Sigmoid colon (tissue), 4 donors: ENCODE measurements around the gene LENG9.

Source experiments
- EP300 ChIP-seq, 4 donors: sonication (generic); formaldehyde crosslinking; IDR thresholded peaks; one replicate each; pipeline ENCODE4 v1.6.1; 2017; ENCODE audit warnings: antibody characterized with exemption in 4 of 4
- POLR2A ChIP-seq, 2 donors: fragments of 450-650 bp; IDR thresholded peaks; one replicate each; pipeline ENCODE4 v1.6.1; 2016; ENCODE audit warnings: antibody characterized with exemption in 2 of 2, mild to moderate bottlenecking in 2 of 2, moderate library complexity in 2 of 2
- TF ChIP-seq, protein P1 (sequence below), 4 experiments: fragments of 450-650 bp in 3 of 4; fragments of 200-600 bp in 1 of 4; IDR thresholded peaks; one replicate each; pipeline ENCODE4 v1.5.1; 2016 to 2019; ENCODE audit warnings: antibody characterized with exemption in 4 of 4, mild to moderate bottlenecking in 3 of 4, moderate library complexity in 2 of 4

DNA sequence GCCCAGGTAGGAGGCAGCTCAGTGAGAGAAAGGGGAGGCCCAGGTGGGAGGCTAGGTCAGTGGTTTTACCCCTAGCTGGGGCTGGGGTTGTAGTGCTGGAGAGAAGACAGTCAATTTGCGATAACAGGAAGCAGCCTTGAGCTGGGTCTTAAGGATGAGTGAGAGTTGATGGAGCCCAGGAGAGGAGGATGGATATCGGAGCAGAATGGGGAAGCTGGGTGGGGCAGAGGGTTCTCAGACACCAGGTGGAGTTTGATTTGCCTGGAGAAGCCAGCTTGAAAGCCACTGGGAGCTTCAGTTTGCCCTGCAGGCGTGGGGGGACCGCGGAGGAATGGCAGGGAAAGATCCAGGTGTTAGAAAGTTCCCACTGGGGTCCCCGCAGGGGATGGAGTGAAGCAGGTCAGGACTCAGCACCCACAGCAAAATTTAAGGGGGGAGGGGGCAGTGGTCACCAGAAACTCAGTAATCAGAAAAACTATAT is 10.4 kb upstream of the LENG9 start:
- TF ChIP-seq, protein P1, sequence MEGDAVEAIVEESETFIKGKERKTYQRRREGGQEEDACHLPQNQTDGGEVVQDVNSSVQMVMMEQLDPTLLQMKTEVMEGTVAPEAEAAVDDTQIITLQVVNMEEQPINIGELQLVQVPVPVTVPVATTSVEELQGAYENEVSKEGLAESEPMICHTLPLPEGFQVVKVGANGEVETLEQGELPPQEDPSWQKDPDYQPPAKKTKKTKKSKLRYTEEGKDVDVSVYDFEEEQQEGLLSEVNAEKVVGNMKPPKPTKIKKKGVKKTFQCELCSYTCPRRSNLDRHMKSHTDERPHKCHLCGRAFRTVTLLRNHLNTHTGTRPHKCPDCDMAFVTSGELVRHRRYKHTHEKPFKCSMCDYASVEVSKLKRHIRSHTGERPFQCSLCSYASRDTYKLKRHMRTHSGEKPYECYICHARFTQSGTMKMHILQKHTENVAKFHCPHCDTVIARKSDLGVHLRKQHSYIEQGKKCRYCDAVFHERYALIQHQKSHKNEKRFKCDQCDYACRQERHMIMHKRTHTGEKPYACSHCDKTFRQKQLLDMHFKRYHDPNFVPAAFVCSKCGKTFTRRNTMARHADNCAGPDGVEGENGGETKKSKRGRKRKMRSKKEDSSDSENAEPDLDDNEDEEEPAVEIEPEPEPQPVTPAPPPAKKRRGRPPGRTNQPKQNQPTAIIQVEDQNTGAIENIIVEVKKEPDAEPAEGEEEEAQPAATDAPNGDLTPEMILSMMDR (IDR thresholded peaks at IDR 0.05) = no peak
- TF ChIP-seq POLR2A (IDR thresholded peaks at IDR 0.05) (no peak), EP300 (IDR thresholded peaks at IDR 0.05) (no peak)
